Hepatocyte (in vitro differentiated cells): ENCODE results near the gene GLI3.

Source experiments
- EZH2 ChIP-seq: fragments of 200-600 bp; sonication (generic); IDR thresholded peaks from 2 replicates; pipeline ENCODE4 v1.6.1; 2016; ENCODE audit warnings: antibody characterized with exemption, mild to moderate bottlenecking, borderline replicate concordance
- EZH2phosphoT487 ChIP-seq: fragments of 200-600 bp; sonication (generic); IDR thresholded peaks from one replicate; pipeline ENCODE4 v1.6.1; 2018; ENCODE audit warnings: antibody characterized with exemption, mild to moderate bottlenecking, low read depth, moderate library complexity; ENCODE audit not compliant: unreplicated experiment, severe bottlenecking
- TF ChIP-seq, protein P1 (sequence below): fragments of 200-600 bp; sonication (generic); IDR thresholded peaks from 2 replicates; pipeline ENCODE4 v1.5.1; 2016; ENCODE audit warnings: antibody characterized with exemption, mild to moderate bottlenecking; ENCODE audit not compliant: poor library complexity

DNA sequence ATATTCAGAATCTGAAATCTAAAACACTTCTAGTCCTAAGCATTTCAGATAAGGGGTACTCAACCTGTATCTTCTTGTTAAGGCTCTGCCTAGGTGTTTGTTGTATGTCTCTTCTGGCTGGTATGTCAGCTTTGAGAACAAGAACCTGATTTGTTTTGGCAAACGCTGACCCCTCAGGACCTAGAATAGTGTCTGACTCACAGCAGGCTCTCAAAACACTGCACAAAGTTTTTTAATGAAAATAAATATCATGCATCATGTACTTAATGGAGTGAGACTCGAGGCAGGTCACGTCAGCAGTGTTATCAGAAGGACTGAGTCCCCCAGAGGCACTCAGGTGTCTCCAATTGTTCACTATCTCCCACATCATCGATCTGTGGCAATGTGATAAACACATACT lies 99.1 kb downstream of the GLI3 start:
- TF ChIP-seq, protein P1, sequence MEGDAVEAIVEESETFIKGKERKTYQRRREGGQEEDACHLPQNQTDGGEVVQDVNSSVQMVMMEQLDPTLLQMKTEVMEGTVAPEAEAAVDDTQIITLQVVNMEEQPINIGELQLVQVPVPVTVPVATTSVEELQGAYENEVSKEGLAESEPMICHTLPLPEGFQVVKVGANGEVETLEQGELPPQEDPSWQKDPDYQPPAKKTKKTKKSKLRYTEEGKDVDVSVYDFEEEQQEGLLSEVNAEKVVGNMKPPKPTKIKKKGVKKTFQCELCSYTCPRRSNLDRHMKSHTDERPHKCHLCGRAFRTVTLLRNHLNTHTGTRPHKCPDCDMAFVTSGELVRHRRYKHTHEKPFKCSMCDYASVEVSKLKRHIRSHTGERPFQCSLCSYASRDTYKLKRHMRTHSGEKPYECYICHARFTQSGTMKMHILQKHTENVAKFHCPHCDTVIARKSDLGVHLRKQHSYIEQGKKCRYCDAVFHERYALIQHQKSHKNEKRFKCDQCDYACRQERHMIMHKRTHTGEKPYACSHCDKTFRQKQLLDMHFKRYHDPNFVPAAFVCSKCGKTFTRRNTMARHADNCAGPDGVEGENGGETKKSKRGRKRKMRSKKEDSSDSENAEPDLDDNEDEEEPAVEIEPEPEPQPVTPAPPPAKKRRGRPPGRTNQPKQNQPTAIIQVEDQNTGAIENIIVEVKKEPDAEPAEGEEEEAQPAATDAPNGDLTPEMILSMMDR, result no peak
- no peak for TF ChIP-seq EZH2phosphoT487
- no peak for TF ChIP-seq EZH2
